ENCODE data around the gene ASTN2.

GRCh38 chr9:117182046-117182445, 232.8 kb downstream of the ASTN2 start:
- TF ChIP-seq CTCF (IDR thresholded peaks at IDR 0.05; ENCODE audit: low read length) (no peak), EZH2 (optimal IDR thresholded peaks at IDR 0.05; ENCODE audit: low read depth, low read length) (no peak), EZH2phosphoT487 (IDR thresholded peaks at IDR 0.05; ENCODE audit: low read length) (no peak)

Data from MM.1S (cell line).